GM12878 (cell line): Measurements from ENCODE around the gene BMAL2. TPM values are rescaled to one million over a fixed set of nuclear protein-coding genes. Genes with fewer than 3 reads are reported as not detected.

Experiments used
- ATAC-seq: fragments of 200-7000 bp; cut with Tn5 transposase; 3 replicates; pipeline ENCODE4 v1.9.1; 2020; ENCODE audit warnings: mild to moderate bottlenecking, moderate library complexity
- BruUV-seq: library from RNA; stranded (reverse); fragments of 400-500 nt; replicated peaks from 2 replicates; lab custom pipeline; 2021; lab: Mats Ljungman, UMichigan
- CTCF ChIA-PET: fragments of 300-600 bp; sonication (Branson Sonifier 250); formaldehyde crosslinking; extraction: SDS; loops from one replicate; lab custom pipeline; 2021; ENCODE audit warnings: inconsistent platforms; lab: Yijun Ruan, JAX
- POLR2A ChIA-PET: fragments of 350-600 bp; formaldehyde crosslinking; extraction: SDS; loops from one replicate; lab custom pipeline; 2021; ENCODE audit warnings: inconsistent platforms; lab: Charles Lee
- RAD21 ChIA-PET: fragments of 300-600 bp; sonication (Branson Sonifier 250); formaldehyde crosslinking; loops from one replicate; lab custom pipeline; 2023; ENCODE audit warnings: antibody characterized with exemption; ENCODE audit not compliant: unreplicated experiment; lab: Charles Lee
- SMC1A ChIA-PET: fragments of 300-600 bp; sonication (Branson Sonifier 250); formaldehyde crosslinking; loops from one replicate; lab custom pipeline; 2023; ENCODE audit not compliant: unreplicated experiment, uncharacterized antibody; lab: Charles Lee
- DNase-seq: peaks from one replicate; pipeline ENCODE4 v3.0.0-alpha.2; 2011; ENCODE audit warnings: low read depth, low spot score
- FAIRE-seq: peaks from 3 replicates; lab custom pipeline; 2011; peaks lifted over from hg19 to GRCh38; lab: Jason Lieb, UNC
- H2AFZ ChIP-seq: 2 replicates; pipeline ENCODE4 v1.6.0; 2011; ENCODE audit warnings: low read depth, low read length, control low read depth; ENCODE audit not compliant: control insufficient read depth
- H3K27ac ChIP-seq: 2 replicates; pipeline ENCODE4 v1.5.1; 2011; ENCODE audit warnings: control low read depth; ENCODE audit not compliant: control insufficient read depth, insufficient read depth
- H3K27me3 ChIP-seq, 2 experiments: replicated peaks in 1 of 2; 2 replicates each; pipeline versions ENCODE4 v1.6.0 to v1.6.1; 2011; ENCODE audit warnings: low read length in 1 of 2; ENCODE audit not compliant: control insufficient read depth in 2 of 2, insufficient read depth in 2 of 2
- H3K36me3 ChIP-seq, 2 experiments: 2 replicates each; pipeline ENCODE4 v1.5.1; 2011; ENCODE audit warnings: low read length in 1 of 2; ENCODE audit not compliant: control insufficient read depth in 2 of 2, insufficient read depth in 2 of 2
- H3K4me1 ChIP-seq: 2 replicates; pipeline ENCODE4 v1.6.1; 2011; ENCODE audit warnings: mild to moderate bottlenecking, low read length, moderate library complexity, mixed read lengths; ENCODE audit not compliant: control insufficient read depth, insufficient read depth
- H3K4me2 ChIP-seq: 2 replicates; pipeline ENCODE4 v1.6.0; 2011; ENCODE audit warnings: control low read depth; ENCODE audit not compliant: control insufficient read depth, insufficient read depth
- H3K4me3 ChIP-seq: fragments of 200-600 bp; sonication (generic); 2 replicates; pipeline ENCODE4 v1.5.1; 2016
- H3K79me2 ChIP-seq: 2 replicates; pipeline ENCODE4 v1.6.0; 2011; ENCODE audit warnings: low read length; ENCODE audit not compliant: control insufficient read depth, insufficient read depth
- H3K9ac ChIP-seq: 2 replicates; pipeline ENCODE4 v1.8.0; 2011; ENCODE audit warnings: low read length, control low read depth, mixed read lengths; ENCODE audit not compliant: control insufficient read depth, insufficient read depth
- H3K9me3 ChIP-seq: replicated peaks from 3 replicates; pipeline ENCODE4 v1.5.1; 2011; ENCODE audit warnings: mild to moderate bottlenecking, low read length; ENCODE audit not compliant: control insufficient read depth, insufficient read depth
- H4K20me1 ChIP-seq: 2 replicates; pipeline ENCODE4 v1.6.0; 2011; ENCODE audit not compliant: control insufficient read depth, insufficient read depth
- BACH1 ChIP-seq: fragments of 450-650 bp; IDR thresholded peaks from 2 replicates; pipeline ENCODE4 v1.6.1; 2017; ENCODE audit warnings: mild to moderate bottlenecking, borderline replicate concordance
- EGR1 ChIP-seq, 2 experiments: IDR thresholded peaks; 1 replicate in 1 of 2; 2 replicates in 1 of 2; pipeline ENCODE4 v1.6.1; 2011 to 2012; ENCODE audit warnings: low read depth in 2 of 2, low read length in 2 of 2, borderline replicate concordance in 1 of 2, mild to moderate bottlenecking in 1 of 2, moderate library complexity in 1 of 2
- ETV6 ChIP-seq, 2 experiments: fragments of 450-650 bp in 1 of 2; IDR thresholded peaks in 1 of 2; conservative IDR thresholded peaks in 1 of 2; 2 replicates each; pipeline ENCODE4 v1.6.1; 2014; ENCODE audit warnings: antibody characterized with exemption in 1 of 2, borderline replicate concordance in 1 of 2, low read depth in 1 of 2, mild to moderate bottlenecking in 1 of 2, moderate library complexity in 1 of 2
- FOS ChIP-seq: IDR thresholded peaks from 3 replicates; pipeline ENCODE4 v1.6.1; 2011; ENCODE audit warnings: borderline replicate concordance; ENCODE audit not compliant: insufficient read length; ENCODE audit errors: extremely low read depth
- FOXM1 ChIP-seq: IDR thresholded peaks from 2 replicates; pipeline ENCODE4 v1.6.1; 2012; ENCODE audit warnings: low read depth, mild to moderate bottlenecking, inconsistent platforms, low read length, moderate library complexity
- GATAD2B ChIP-seq: fragments of 450-650 bp; conservative IDR thresholded peaks from 2 replicates; pipeline ENCODE4 v1.6.1; 2017; ENCODE audit warnings: low read depth, mild to moderate bottlenecking, moderate library complexity
- LARP7 ChIP-seq: fragments of 450-650 bp; IDR thresholded peaks from 2 replicates; pipeline ENCODE4 v1.6.1; 2017; ENCODE audit warnings: mild to moderate bottlenecking
- SIN3A ChIP-seq: IDR thresholded peaks from 2 replicates; pipeline ENCODE4 v1.6.1; 2012; ENCODE audit warnings: low read depth, low read length, improper control_type of control experiment
- SMAD1 ChIP-seq: fragments of 450-650 bp; IDR thresholded peaks from 2 replicates; pipeline ENCODE4 v1.6.1; 2018; ENCODE audit warnings: mild to moderate bottlenecking, low read depth; ENCODE audit not compliant: partially characterized antibody
- SMAD5 ChIP-seq: IDR thresholded peaks from 2 replicates; pipeline ENCODE4 v1.6.1; 2016; ENCODE audit warnings: antibody characterized with exemption, low read depth
- WRNIP1 ChIP-seq: IDR thresholded peaks from 2 replicates; pipeline ENCODE4 v1.6.1; 2011; ENCODE audit warnings: low read depth, low read length, improper control_type of control experiment, borderline replicate concordance
- YBX1 ChIP-seq: fragments of 450-650 bp; IDR thresholded peaks from 2 replicates; pipeline ENCODE4 v1.6.1; 2016; ENCODE audit warnings: antibody characterized with exemption
- ZNF207 ChIP-seq: fragments of 450-650 bp; IDR thresholded peaks from 2 replicates; pipeline ENCODE4 v1.6.1; 2014; ENCODE audit warnings: antibody characterized with exemption, mild to moderate bottlenecking, borderline replicate concordance
- WGBS: methylation state at CpG from one replicate; pipeline ENCODE4 v1.1.6; 2016; ENCODE audit warnings: low lambda C conversion rate; ENCODE audit not compliant: insufficient replicate concordance, insufficient coverage; ENCODE audit errors: missing lambda C conversion rate; 5-methylcytosine and 5-hydroxymethylcytosine counted together
- in situ Hi-C: fragments of 300-500 bp; cut with MboI; formaldehyde crosslinking; loops from 9 replicates; pipeline ENCODE4 v1.14.3; 2018; ENCODE audit warnings: mixed read lengths
- intact Hi-C: fragments of 100-400 bp; cut with micrococcal nuclease; formaldehyde crosslinking; loops from one replicate; pipeline ENCODE4 v1.14.2; 2022; ENCODE audit not compliant: unreplicated experiment
- polyA plus RNA-seq, 11 experiments: library from polyadenylated mRNA; depleted of rRNA in 4 of 11; unstranded in 6 of 11; stranded (reverse) in 5 of 11; fragments of >200 nt; fragmentation: Nextera tagmentation in 4 of 11; fragmentation: Illumina TruSeq in 1 of 11; extraction: Ambion mirVana in 4 of 11; extraction: Trizol in 1 of 11; gene quantifications; 1 replicate in 1 of 11; 2 replicates in 10 of 11; pipeline versions ENCODE4 v1.2.1 to v1.2.3, GENCODE V29; 2011 to 2016; ENCODE audit warnings: inconsistent platforms in 2 of 11, missing spikeins in 2 of 11, low read depth in 1 of 11
- total RNA-seq, 4 experiments: library from RNA; depleted of rRNA in 3 of 4; stranded (reverse); fragments of >200 nt in 3 of 4; fragmentation: Illumina TruSeq in 1 of 4; extraction: Trizol in 1 of 4; gene quantifications; 2 replicates each; pipeline versions ENCODE4 v1.2.1 to v1.2.3, GENCODE V29; 2013 to 2021
- TF ChIP-seq, protein P1 (sequence below): IDR thresholded peaks from 2 replicates; pipeline ENCODE4 v1.6.1; 2011; ENCODE audit warnings: low read depth, mild to moderate bottlenecking, low read length, moderate library complexity, borderline replicate concordance; ENCODE audit errors: extremely low read depth
- TF ChIP-seq, protein P2 (sequence below): fragments of 450-650 bp; IDR thresholded peaks from 2 replicates; pipeline ENCODE4 v1.6.1; 2014; ENCODE audit warnings: mild to moderate bottlenecking

The BMAL2 gene
- total and polyA plus RNA-seq, 10 of the 15 experiments (the other 5 are each of a cell fraction or from before 2014, with no cell fraction given) = 7.9 to 53.6 (median 35.5) TPM

DNA sequence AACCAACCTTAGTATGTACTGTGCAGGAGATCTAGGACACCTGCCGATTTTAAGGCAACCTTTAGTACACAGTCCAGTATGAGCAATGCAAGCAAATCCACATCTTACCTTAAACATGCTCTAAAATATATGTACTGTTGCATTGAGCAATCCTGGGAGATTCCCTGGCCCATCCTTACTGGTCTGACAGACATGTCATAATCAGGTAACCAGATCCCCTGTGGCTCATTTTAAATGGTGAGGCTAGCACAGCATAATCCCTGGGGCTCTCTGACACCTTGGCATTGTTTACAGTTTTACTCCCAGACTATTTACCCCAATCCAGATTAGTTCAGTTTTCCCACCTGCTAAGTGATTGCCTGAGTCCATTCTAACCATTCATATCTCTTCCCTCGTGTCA is 15.1 kb downstream of the BMAL2 start:
- Histone ChIP-seq H3K9me3 (no peaks in the 10 kb centered on the region; the same call in 2 of the 3 replicates), H3K27ac (no peak overlapping the region), H3K9ac (no peak overlapping the region), H3K4me2 (no peak overlapping the region), H3K36me3 (0 out of 4 replicates have a peak, but pooled peaks cover 0 to 2% of the 10 kb centered on the region in 2 experiments), H2AFZ (no peak overlapping the region), H4K20me1 (no peaks in the 10 kb centered on the region), H3K4me1 (peaks cover 7% of the 10 kb centered on the region), H3K4me3 (no peak overlapping the region), H3K27me3 (no peaks in the 10 kb centered on the region), H3K79me2 (peaks cover 76% of the 10 kb centered on the region)
- FAIRE-seq (no peak), ATAC-seq (no peak), DNase-seq (no peak)
- in situ Hi-C loops = no loop called here
- 63% methylated on average over 2 of the region's 2 CpGs for WGBS
- BruUV-seq = no TSS peak
- RAD21 ChIA-PET = interaction anchor here (1.3 kb wide), 1 partner anchor 14 kb away, joined by 3 read pairs; no protein-coding TSS in a partner anchor
- CTCF ChIA-PET = interaction anchor here (0.7 to 1.7 kb wide), 2 partner anchors 11 to 13 kb away, joined by 3 to 4 read pairs; no protein-coding TSS in a partner anchor
- intact Hi-C loops = no loop called here
- POLR2A ChIA-PET = no interaction called here
- no peak for TF ChIP-seq GATAD2B
- no peak for TF ChIP-seq FOXM1
- TF ChIP-seq LARP7 = no peak
- no peak for TF ChIP-seq BACH1
- TF ChIP-seq, protein P1, sequence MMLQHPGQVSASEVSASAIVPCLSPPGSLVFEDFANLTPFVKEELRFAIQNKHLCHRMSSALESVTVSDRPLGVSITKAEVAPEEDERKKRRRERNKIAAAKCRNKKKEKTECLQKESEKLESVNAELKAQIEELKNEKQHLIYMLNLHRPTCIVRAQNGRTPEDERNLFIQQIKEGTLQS = no peak
- TF ChIP-seq ETV6 (conservative IDR thresholded peaks at IDR 0.05 in 1 of 2, IDR thresholded peaks at IDR 0.05 in 1 of 2; ENCODE audit: borderline replicate concordance in 1 of 2, low read depth in 1 of 2) = no peak
- TF ChIP-seq SMAD1 = no peak
- no peak for TF ChIP-seq SIN3A
- no peak for TF ChIP-seq FOS
- no peak for TF ChIP-seq SMAD5
- TF ChIP-seq EGR1 (IDR thresholded peaks at IDR 0.05; ENCODE audit: borderline replicate concordance in 1 of 2, low read depth in 2 of 2, low read length in 2 of 2) = no peak
- no peak for TF ChIP-seq YBX1
- TF ChIP-seq, protein P2, sequence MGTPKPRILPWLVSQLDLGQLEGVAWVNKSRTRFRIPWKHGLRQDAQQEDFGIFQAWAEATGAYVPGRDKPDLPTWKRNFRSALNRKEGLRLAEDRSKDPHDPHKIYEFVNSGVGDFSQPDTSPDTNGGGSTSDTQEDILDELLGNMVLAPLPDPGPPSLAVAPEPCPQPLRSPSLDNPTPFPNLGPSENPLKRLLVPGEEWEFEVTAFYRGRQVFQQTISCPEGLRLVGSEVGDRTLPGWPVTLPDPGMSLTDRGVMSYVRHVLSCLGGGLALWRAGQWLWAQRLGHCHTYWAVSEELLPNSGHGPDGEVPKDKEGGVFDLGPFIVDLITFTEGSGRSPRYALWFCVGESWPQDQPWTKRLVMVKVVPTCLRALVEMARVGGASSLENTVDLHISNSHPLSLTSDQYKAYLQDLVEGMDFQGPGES = no peak
- TF ChIP-seq ZNF207 = no peak
- TF ChIP-seq WRNIP1 = no peak
- SMC1A ChIA-PET = interaction anchor here (0.8 to 1.3 kb wide), 3 partner anchors 17 to 51 kb away, joined by 3 to 4 read pairs (median 4); no protein-coding TSS in a partner anchor
